Thyroid gland (tissue), 4 donors: ENCODE measurements around the gene TSR2.
"Not testable (repeated sequence)": the region's sequence is repeated elsewhere in the genome, so short reads cannot be mapped to it uniquely, and the experiment has no call there.

ENCODE experiments used
- POLR2A ChIP-seq, 2 donors: fragments of 450-650 bp; IDR thresholded peaks; one replicate each; pipeline ENCODE4 v1.6.1; 2017; ENCODE audit warnings: antibody characterized with exemption in 2 of 2, mild to moderate bottlenecking in 2 of 2, moderate library complexity in 1 of 2
- TF ChIP-seq, protein P1 (sequence below), 6 experiments: fragments of 200-600 bp in 3 of 6; fragments of 450-650 bp in 3 of 6; sonication (generic) in 3 of 6; IDR thresholded peaks; one replicate each; pipeline ENCODE4 v1.5.1; 2016 to 2019; ENCODE audit warnings: antibody characterized with exemption in 6 of 6, mild to moderate bottlenecking in 2 of 6, inconsistent platforms in 1 of 6, moderate library complexity in 1 of 6

DNA sequence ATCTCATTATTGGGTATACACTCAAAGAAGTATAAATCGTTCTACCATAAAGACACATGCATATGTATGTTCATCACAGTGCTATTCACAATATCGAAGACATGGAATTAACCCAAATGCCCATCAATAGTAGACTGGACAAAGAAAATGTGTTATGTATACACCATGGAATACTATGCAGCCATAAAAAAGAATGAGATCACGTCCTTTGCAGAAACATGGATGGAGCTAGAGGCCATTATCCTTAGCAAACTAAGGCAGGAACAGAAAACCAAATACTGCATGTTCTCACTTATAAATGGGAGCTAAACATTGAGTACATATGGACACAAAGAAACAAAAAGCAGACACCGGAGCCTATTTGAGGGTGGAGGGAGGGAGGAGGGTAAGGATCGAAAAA lies 49.6 kb downstream of the TSR2 start:
- TF ChIP-seq, protein P1, sequence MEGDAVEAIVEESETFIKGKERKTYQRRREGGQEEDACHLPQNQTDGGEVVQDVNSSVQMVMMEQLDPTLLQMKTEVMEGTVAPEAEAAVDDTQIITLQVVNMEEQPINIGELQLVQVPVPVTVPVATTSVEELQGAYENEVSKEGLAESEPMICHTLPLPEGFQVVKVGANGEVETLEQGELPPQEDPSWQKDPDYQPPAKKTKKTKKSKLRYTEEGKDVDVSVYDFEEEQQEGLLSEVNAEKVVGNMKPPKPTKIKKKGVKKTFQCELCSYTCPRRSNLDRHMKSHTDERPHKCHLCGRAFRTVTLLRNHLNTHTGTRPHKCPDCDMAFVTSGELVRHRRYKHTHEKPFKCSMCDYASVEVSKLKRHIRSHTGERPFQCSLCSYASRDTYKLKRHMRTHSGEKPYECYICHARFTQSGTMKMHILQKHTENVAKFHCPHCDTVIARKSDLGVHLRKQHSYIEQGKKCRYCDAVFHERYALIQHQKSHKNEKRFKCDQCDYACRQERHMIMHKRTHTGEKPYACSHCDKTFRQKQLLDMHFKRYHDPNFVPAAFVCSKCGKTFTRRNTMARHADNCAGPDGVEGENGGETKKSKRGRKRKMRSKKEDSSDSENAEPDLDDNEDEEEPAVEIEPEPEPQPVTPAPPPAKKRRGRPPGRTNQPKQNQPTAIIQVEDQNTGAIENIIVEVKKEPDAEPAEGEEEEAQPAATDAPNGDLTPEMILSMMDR (IDR thresholded peaks at IDR 0.05): not testable (repeated sequence)
- TF ChIP-seq POLR2A (IDR thresholded peaks at IDR 0.05): not testable (repeated sequence)
